Esophagus (tissue), 2 donors: ENCODE data around the gene CCNK. TPM values are rescaled to one million over a fixed set of nuclear protein-coding genes. Genes with fewer than 3 reads are reported as not detected.

Source experiments
- H3K27ac ChIP-seq, 2 donors: one replicate each; pipeline ENCODE4 v1.5.1; 2013; ENCODE audit warnings: low read depth in 2 of 2, mild to moderate bottlenecking in 2 of 2, inconsistent platforms in 1 of 2, low read length in 1 of 2, moderate library complexity in 1 of 2
- H3K27me3 ChIP-seq, 2 donors: one replicate each; pipeline ENCODE4 v1.6.1; 2013; ENCODE audit warnings: low read length in 2 of 2, control low read depth in 1 of 2, mild to moderate bottlenecking in 1 of 2; ENCODE audit not compliant: insufficient read depth in 2 of 2, control insufficient read depth in 1 of 2
- H3K36me3 ChIP-seq, 2 donors: one replicate each; pipeline ENCODE4 v1.6.1; 2013; ENCODE audit warnings: low read length in 1 of 2; ENCODE audit not compliant: control insufficient read depth in 2 of 2, insufficient read depth in 2 of 2
- H3K4me1 ChIP-seq, 2 donors: one replicate each; pipeline ENCODE4 v1.6.1; 2013; ENCODE audit warnings: low read length in 1 of 2; ENCODE audit not compliant: control insufficient read depth in 2 of 2, insufficient read depth in 2 of 2
- H3K4me3 ChIP-seq, 2 donors: one replicate each; pipeline ENCODE4 v1.5.1; 2013; ENCODE audit warnings: low read length in 2 of 2, mild to moderate bottlenecking in 2 of 2, low read depth in 1 of 2, moderate library complexity in 1 of 2
- H3K9me3 ChIP-seq, 2 donors: one replicate each; pipeline ENCODE4 v1.6.1; 2013; ENCODE audit warnings: mild to moderate bottlenecking in 2 of 2, low read depth in 1 of 2, low read length in 1 of 2, moderate library complexity in 1 of 2; ENCODE audit not compliant: control insufficient read depth in 2 of 2, insufficient read depth in 1 of 2
- WGBS, 2 donors: extraction: QIAGEN DNeasy Blood & Tissue Kit; methylation state at CpG; one replicate each; pipeline ENCODE4 v1.1.7; 2013; 5-methylcytosine and 5-hydroxymethylcytosine counted together
- polyA plus RNA-seq, 2 donors: library from polyadenylated mRNA; stranded (reverse); fragments of 200-250 nt; gene quantifications; one replicate each; pipeline ENCODE4 v1.2.3, GENCODE V29; 2013
- donor health status: healthy with polysubstance abuse.
- donor health status: Bipolar disorder and iron deficiency.

The CCNK gene
- 10 to 100 TPM; 12.4 to 15.4 TPM for polyA plus RNA-seq

DNA sequence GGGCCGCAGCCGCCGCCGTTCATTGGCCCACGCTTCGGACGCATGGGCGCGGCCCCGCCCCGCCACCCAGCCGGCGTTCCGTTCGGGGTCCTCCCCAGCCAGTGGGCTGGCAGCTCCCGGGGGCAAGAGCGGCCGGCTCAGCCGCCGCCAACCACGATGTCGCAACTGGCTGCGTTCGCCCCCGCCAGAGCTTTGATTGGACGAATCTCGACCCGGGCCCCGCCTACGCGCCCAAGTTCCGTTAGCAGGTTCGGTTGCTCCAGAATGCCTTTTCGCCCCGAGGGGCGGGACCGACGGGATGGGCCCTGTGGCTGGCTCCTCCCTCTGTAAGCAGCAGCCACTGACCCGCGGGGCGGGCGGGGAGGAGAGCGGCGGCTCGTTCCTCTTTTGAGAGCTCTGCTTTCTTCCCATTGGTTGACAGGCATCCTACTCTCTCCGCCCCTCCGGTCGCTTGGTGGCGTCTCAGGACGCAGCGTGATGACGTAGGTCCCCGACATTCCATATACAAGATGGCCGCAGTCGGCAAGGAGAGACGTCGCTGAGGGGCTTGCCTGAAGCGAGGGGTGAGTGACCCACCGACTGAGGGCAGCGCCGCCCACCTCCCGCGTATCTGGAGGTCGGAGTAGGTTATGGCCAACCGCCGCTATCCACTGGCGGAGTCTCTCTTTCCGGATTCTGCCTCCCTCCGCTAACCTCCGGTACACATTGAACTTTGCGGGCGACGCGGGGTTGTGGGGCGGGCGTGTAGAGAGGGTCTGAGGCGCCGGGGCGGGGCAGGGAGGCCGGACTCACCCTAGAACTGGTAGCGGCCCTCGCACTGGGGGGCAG lies at the start of gene CCNK:
Gene CCNK, plus strand, starts transcription at position 493 of the 828 bp plus-strand sequence. CDS start 11,269 bp downstream, outside the sequence.
- WGBS, 2 donors: 1% methylated on average over 75 to 82 of the region's 82 CpGs
- Histone ChIP-seq H3K4me3 (peak within 1 kb of the TSS; percentile 81 to 95), H3K9me3 (no peaks in the 10 kb centered on the region), H3K27ac (peak within 1 kb of the TSS; percentile 94 to 97), H3K27me3 (no peaks in the 10 kb centered on the region), H3K4me1 (no peaks in the 10 kb centered on the region), H3K36me3 (no peaks in the 10 kb centered on the region)

DNA sequence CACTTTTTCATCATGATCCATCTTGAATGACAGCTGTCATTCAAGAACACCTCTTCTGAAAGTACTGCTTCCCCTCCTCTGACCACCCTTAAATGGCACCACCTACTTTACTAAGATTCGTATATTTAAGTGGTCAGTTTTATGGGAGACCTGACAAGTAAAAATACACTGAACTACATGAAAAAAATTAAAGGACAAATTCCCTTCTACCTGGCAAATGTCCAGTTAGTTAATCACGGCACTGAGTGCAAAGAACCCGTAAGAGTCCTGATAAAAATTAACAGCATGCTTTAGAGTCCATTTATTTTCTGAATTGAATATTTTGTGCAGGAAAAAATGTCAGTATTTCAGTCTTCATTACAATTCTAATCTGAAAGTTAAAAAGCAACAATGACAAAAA lies 49.2 kb upstream of the CCNK start:
- H3K4me3 ChIP-seq: no peak overlapping the region
- H3K9me3 ChIP-seq: peaks cover 0 to 5% of the 10 kb centered on the region in 2 donors
- peaks cover 0 to 5% of the 10 kb centered on the region in 2 donors for H3K4me1 ChIP-seq
- 43 to 62% methylated on average over 3 of the region's 3 CpGs for WGBS, 2 donors
- H3K27ac ChIP-seq: no peak overlapping the region
- peaks cover 0 to 16% of the 10 kb centered on the region in 2 donors for H3K36me3 ChIP-seq
- no peaks in the 10 kb centered on the region for H3K27me3 ChIP-seq

DNA sequence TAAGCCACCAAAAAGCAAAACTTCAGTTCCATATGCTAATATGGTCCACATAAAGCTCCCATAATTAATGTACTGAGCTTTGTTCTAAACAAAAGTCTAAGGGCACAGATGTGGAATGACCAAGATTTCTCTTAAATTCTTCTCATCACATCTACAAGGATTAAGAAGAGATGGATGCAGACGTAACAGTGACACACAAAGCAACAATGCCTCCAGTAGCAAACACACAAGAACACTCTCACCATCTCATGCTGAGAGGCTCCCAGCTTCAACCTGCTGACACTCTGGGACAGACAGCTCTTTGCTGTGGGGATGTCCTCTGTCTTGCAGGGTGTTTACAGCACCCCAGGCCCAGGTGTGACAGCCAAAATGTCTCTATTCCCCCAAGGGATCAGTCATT lies 48.7 kb upstream of the CCNK start:
- Histone ChIP-seq H3K4me3 (no peak overlapping the region), H3K27me3 (no peaks in the 10 kb centered on the region), H3K9me3 (peaks cover 0 to 5% of the 10 kb centered on the region in 2 donors), H3K4me1 (peaks cover 0 to 5% of the 10 kb centered on the region in 2 donors), H3K27ac (no peak overlapping the region), H3K36me3 (peaks cover 0 to 21% of the 10 kb centered on the region in 2 donors)
- 69 to 92% methylated on average over 1 of the region's 1 CpG for WGBS, 2 donors

DNA sequence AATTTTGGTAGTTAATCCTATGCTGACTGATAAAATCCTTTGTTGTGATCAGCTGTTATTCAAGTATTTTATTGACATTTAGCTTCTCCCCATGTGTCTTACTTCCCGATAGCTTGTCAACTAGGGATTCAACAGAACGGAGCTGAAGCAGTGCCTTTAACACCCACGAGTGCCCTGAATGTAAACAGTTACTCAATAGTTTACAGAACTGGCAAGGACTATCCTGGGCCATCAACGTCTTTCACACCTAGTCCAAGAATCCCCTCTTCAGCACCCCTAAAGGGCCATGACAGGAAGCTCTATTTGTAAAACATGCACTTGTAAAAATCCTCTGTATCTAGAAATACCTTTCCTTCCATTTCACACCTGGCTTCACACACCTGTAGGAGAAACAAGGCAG lies 45.9 kb upstream of the CCNK start:
- Histone ChIP-seq H3K4me3 (no peak overlapping the region), H3K36me3 (peaks cover 0 to 19% of the 10 kb centered on the region in 2 donors), H3K4me1 (peaks cover 0 to 3% of the 10 kb centered on the region in 2 donors), H3K27me3 (no peaks in the 10 kb centered on the region), H3K27ac (no peak overlapping the region), H3K9me3 (no peaks in the 10 kb centered on the region)
- WGBS, 2 donors: 58 to 62% methylated on average over 4 of the region's 4 CpGs

DNA sequence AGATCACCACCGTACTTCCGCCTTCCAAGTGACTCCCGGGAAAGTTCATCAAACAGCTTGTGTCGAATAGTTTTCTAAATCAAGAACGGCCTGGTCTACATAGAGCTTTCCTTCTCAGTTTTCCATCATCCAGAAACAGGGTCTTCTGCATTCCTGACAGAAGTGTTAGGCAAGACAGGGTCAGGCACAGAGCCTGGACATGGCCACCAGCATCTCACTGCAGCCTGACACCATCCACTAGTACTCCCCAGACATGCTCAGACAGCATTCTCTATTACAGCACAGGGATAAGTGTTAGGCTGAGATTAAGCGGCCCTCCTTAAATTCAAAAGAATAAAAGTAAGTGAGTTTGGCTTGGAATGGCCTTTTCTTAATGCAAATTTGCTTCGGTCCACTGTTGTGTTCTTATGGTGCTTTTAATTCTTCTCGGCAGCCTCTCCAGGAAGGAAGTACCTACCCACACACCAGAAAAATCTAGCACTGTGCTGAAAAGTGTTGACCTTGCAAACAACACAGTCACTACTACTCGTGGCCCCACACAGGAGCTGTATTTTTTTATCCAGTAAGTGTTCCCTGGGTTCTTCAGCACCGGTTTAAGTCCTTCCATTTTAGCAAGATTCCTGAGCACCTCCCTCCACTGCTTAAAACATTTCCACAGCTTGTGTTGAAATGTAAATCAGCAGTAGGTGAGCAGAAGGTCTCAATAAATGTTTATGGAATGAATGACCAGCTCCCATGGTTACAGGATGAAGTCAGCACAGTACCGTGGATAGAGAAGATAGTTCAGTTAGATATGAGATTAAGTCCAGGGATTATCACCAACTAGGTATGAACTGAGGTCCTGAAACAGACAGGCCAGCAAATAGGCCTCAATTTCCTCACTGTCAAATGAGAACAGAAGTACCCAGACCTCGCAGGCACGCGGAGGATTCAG lies 44.7 kb upstream of the CCNK start:
- no peaks in the 10 kb centered on the region for H3K9me3 ChIP-seq
- H3K4me1 ChIP-seq: no peaks in the 10 kb centered on the region
- peaks cover 0 to 25% of the 10 kb centered on the region in 2 donors for H3K36me3 ChIP-seq
- no peak overlapping the region for H3K4me3 ChIP-seq
- 79 to 81% methylated on average over 14 of the region's 14 CpGs for WGBS, 2 donors
- no peaks in the 10 kb centered on the region for H3K27me3 ChIP-seq
- no peak overlapping the region for H3K27ac ChIP-seq

DNA sequence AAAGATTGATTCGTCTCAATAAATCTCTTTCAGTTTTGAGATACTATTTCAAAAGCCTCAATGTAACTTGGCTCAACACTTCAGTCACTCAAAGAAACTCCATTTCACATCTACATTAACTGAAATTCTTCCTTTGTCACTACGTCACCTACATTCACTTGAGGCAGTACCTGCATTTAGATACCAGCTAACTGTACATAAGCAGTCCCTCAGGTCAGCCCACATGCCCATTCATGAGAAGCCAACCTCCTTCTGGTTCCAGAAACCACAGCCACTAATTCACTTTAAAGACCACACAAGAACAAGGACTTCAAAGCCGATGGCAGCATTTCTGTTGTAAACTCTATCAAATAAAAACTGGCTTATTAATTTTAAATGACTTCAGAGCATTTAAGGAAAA lies 43.5 kb upstream of the CCNK start:
- peaks cover 2 to 26% of the 10 kb centered on the region in 2 donors for H3K36me3 ChIP-seq
- whole genome bisulfite sequencing, 2 donors: 45 to 82% methylated on average over 3 of the region's 3 CpGs
- H3K4me3 ChIP-seq: no peak overlapping the region

DNA sequence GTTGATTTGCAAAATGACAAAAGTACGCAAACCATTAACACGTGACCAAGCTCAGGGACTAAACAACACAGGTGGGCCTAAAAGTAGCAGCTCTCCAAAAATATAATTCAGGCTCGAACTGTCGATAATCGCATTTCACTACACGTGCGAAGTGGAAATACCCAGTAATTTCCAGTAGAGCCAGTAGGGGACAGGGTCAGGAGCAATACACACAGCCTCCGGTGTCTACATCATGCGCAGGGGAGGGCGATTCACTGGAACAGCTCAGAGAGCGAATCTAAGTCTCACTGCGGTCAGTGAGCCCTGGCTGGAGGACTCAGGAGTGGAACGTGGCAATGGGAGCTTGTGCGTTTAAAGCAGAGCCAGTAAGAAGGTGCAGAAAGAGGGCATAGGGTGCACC lies 40.9 kb upstream of the CCNK start:
- Histone ChIP-seq H3K36me3 (peaks cover 3 to 26% of the 10 kb centered on the region in 2 donors), H3K27ac (no peak overlapping the region), H3K4me3 (no peak overlapping the region), H3K4me1 (no peaks in the 10 kb centered on the region), H3K27me3 (no peaks in the 10 kb centered on the region), H3K9me3 (no peaks in the 10 kb centered on the region)
- WGBS, 2 donors: 89 to 93% methylated on average over 14 of the region's 14 CpGs

More for the DNA sequence above, 43.5 kb upstream of the CCNK start:
- no peaks in the 10 kb centered on the region for H3K9me3 ChIP-seq
- no peaks in the 10 kb centered on the region for H3K27me3 ChIP-seq
- no peak overlapping the region for H3K27ac ChIP-seq
- H3K4me1 ChIP-seq: no peaks in the 10 kb centered on the region

DNA sequence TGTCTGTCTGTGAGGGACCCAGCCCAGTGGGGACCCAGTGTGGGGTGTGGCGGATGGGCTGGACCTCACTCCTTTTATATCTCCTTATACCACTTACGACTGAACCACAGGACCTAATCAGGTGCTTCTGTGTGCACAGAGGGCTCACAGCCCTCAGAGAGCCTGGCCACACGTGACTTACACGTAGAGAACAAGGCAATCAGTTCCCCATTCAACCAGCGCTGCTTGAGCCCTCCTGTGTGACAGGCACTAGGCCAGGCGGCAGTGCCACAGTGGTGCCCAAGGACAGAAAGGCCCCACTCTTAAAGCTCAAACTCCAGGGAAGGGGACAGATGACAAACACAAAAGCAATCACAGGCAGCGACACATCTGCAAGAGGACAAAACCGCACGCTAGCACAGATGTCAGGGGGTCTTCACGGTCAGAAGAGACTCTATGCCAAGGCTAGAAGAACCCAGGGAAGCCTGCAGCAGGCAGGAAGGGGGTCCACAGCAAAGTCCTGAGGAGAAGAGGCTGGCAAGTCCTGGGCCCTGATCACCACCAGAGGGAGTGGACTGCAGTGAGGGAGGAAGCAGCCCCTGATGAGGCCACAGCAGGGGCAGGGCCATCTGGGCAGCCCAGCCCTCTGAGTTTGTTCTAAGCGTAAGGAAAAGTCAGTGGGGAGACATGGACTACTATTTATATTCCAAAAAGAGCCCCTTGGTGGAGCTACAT lies 39.9 kb upstream of the CCNK start:
- peaks cover 3 to 20% of the 10 kb centered on the region in 2 donors for H3K36me3 ChIP-seq
- no peaks in the 10 kb centered on the region for H3K4me1 ChIP-seq
- no peak overlapping the region for H3K4me3 ChIP-seq
- H3K9me3 ChIP-seq: no peaks in the 10 kb centered on the region
- WGBS, 2 donors: 93 to 96% methylated on average over 11 of the region's 11 CpGs
- H3K27ac ChIP-seq: no peak overlapping the region
- H3K27me3 ChIP-seq: no peaks in the 10 kb centered on the region

DNA sequence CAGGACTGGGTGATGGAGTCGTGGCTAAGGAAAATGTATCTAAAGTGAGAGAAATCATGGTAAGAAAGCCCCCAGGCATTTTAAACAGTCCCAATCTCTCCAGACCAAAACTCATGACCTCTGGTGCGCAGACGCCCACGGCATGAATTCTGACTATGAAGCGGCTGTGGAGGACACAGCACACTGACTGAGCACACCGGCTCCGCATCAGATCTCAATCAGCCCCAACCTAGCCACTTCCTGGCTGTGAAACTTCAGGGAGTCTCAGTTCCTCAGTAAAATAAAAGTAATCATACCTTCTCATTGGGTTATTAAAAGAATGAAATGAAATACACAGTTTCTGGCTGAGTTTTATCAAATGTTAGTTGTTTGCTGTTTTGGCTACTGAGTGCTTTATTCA lies 39.3 kb upstream of the CCNK start:
- Histone ChIP-seq H3K4me3 (no peak overlapping the region), H3K27me3 (no peaks in the 10 kb centered on the region), H3K4me1 (no peaks in the 10 kb centered on the region), H3K36me3 (peaks cover 3 to 24% of the 10 kb centered on the region in 2 donors), H3K9me3 (no peaks in the 10 kb centered on the region), H3K27ac (no peak overlapping the region)
- WGBS, 2 donors: 90 to 95% methylated on average over 7 of the region's 7 CpGs
